Stimulated activated CD8-positive, alpha-beta memory T cell treated with anti-CD3 and anti-CD28 coated beads, Interleukin-2, amount 100 ng/mL, for 1 hour (primary cell): ENCODE measurements around the gene POP7.

Experiments used
- DNase-seq, 2 donors: peaks; one replicate each; pipeline ENCODE4 v3.0.0-alpha.2; 2020; ENCODE audit warnings: low read depth in 2 of 2

POP7 gene

DNA sequence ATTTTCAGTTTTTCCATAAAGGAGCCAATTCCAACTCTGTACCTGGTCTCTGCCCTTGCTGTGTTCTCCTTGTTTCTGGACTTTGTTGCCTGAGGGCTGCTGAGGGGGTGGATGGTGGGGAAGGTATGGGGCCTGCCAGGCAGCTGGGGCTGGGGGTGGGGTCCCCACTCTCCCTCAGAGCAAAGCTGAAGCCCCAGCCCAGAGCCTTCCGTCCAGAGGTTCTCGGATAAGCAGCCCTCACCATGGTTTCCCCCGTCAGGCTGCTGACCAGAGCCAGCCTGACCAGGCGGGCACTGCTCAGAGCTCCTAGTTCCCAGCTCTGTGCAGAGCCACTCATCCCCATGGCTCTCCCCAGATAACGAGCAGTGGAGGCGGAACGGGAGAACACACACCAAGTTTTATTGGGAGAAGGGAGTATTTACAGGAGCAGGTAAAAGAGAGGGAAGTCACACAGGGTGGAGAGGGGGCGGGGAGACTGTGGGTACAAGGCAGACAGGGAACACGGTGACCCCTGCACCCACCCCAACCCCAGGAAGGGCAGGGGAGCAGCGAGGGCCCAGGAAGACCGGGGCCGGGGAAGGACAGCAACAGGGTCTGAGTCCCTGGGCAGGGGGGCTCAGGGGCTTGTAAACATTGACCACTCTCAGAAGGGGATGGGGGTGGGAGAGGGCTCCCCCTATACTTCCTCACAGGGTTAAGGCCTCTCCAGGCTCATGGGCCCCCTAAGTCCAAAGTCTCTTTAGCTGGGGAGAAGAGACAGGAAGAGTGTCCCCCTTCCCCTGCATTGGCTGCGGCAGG is 26.6 kb upstream of the POP7 start:
- no peak for DNase-seq

- DNase-seq, result no peak
Observed at GRCh38 chr7:100679927-100680575, 25.9 kb upstream of the POP7 start.

- DNase-seq, result no peak
Observed at GRCh38 chr7:100680576-100681271, 25.2 kb upstream of the POP7 start.

GRCh38 chr7:100681491-100682227 is 24.3 kb upstream of the POP7 start:
- DNase-seq, result no peak

DNA sequence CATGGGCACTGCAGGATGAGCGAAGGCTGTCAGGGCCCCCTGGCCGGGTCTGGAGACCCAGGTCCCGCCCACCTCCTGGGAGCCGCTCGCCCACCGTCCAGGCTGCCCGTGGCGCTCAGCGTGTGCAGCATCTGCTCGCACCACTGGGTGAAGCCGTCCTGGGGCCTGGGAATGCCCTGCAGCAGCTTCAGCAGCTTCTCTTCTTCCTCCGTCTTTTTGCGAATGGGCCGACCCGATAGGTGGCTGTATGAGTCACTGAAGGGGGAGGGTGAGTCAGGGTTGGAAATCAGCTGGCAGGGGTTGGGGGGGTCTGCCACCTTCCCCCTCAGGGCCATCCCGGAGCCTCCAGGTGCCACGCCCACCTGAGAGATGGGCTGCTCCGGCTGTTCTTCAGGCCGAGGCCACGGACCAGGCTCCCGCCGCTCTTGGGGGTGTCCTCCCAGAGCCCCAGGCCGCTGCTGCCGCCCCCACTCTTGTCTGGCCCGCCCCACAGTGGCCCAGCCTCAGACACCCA is 23.6 kb upstream of the POP7 start:
- no peak for DNase-seq

DNA sequence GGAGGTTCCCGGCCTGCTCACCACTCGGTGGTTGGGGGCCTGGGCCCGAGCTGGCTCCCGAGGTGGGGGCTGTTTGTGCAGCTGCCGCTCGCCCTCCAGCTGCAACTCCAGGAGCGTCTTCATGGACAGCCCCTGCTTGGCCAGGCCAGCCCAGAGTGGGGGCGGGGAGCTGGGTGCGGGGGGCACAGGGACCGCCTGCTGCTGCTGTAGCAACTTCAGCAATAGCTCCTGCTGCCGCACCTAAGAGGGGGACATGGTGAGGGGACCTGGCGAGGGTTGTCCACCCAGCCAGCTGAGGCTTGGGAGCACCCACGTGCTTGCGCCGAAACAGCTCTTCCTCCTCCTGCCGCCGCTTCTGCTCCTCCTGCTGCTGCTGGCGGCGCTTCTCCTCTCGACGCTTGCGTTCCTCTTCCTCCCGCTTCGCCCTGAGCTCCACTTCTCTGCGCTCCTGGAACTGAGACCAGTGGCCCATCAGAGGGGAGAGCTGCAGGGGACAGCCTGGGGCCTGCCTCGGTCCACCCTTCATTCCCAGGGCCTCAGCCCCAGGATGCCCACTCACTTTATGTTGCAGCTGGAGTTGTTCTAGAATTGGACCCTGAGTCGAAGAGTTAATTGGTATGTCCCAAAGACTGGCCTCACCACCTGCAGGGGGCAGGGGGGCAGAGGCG is 22.8 kb upstream of the POP7 start:
- DNase-seq, result no peak

DNA sequence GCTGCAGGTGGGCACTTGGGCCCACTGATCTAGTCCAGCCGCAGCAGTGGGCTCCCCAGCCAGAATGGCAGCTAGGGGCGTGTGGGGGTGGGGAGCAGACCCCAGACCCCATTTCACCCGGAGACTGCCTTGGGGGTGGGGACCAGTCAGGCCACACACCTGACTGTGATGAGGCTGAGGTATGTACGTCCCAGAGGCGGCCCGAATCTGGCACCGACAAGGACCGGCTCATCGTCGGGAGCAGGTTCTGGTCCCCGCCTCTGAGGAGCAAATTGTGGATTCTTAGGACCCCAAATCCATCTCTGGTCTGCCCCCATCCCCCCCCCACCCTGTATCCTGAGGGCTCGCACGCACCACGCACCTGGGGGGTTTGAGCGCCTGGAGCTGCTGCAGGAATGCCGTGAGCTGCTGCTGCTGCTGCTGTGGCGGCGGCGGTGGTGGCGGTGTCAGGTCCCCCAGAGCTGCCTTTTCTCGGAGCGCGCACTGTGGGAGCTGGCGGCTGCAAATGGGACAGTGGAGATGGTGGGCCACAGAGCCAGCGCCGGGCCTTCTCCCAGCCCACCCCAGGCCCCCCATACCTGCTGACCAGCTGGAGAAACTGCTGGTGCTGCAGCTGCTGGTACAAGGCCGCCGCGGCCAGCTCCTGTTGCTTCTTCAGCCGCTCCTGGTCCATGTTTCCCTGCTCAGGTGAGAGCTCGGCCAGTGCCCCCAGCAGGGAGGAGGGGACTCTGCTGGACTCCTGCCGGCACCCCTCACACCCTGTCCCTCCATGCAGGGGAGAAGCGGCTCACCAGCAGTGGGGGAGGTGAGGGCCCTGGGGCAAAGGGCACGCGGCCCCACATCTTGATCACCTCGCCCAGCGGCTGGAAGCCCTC is 22.0 kb upstream of the POP7 start:
- no peak for DNase-seq

DNA sequence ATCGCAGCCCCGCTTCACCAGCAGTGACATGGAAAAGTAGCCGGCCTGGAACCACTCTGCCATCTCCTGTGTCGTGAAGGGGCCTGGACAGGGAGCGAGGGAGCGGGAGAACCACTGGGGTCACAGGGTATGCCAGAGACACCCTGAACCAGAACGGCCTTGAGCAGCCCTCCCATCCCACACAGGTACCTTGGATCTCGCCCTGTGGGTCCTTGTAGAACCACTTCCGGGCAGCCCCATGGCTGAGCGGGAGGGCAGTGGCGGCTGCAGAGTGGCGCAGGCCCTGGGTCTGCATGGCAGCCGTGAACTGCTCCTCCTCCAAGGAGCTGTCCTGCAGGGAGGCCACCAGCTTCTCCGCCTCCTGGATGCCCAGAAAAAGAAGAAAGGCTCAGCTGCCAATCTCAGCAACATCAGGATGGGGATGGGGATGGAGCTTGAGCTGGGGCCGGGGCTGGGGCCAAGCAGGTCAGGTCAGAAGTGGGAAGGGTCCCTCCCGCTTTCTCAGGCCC is 21.3 kb upstream of the POP7 start:
- DNase-seq, result no peak

DNA sequence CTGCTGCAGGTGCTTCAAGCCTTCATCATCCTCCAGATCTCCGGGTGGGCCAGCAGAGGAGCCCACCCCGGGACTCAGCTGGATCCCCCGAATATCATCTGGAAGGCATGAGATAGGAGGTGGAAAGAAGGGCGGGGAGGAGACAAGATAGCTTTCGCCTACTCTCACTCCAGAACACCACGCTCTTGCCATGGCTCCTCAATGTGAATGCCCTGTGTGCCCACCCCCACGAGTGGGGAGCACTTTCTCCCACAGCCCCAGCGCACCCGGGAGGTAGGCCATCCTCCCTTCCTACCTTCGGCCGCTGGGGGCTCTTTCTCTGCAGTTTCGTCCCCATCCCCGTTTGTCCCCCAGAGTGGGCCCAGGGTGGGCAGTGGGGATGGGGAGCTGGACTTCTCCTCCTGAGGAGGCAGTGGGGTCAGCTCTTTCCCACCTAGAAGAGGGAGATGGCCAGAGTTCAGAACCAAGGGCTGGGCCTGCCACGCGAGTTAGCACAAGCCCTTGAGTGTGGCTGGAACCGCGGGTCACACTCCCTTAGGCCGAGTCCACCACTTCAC is 20.8 kb upstream of the POP7 start:
- no peak for DNase-seq

DNA sequence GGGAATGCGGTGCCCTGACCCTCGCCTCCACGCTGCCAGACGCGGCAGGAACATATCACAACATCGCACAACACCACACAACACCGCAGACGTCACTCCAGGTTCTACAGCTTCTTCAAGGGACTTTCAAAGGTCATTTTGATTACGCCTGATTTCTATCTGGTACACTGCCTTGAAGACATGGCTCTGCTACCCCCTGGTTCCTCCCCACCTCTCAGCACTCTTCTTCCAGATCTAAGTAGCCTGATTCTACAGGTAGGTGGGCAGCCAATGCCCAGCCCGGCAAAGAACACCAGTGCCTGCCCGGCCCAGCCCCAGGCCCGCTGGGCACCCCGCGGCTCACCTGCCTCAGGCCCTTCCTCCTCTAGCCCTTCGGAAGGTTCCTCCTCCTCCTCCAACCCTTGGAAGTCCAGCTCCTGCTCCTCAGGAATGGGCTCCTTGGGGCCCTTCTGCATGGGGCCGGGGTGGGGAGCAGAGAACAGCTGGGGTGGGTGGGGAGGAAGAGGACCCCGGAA is 20.2 kb upstream of the POP7 start:
- DNase-seq, result no peak

DNA sequence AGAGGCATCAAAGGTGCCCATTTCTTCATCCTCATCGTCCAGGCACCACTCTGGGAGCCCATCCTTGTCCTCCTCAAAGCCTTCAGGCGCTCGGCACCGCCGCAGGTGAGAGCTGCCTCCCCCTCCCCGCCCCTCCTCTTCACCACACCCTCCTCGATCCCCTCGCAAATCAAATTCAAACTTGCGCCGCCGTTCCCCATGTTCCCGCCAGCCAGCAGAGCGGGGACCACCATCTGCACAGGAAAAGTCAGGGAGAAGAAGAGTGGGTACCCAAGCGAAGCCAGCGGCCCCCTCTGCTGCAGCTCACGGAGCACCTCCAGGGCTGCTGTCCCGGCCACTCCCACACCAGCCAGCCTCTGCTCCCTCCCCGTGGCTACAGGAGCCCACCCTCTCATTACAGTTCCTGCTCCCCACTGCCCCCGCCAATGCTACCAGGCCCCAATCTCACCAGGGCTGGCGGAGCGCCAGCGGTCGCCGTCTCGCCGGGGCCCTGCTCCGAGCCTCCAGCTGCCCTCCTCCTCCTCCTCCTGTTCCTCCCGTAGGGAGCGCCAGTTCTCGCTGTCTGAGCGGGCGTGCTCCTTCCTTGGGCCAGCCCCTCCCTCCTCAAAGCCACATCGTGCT is 19.6 kb upstream of the POP7 start:
- no peak for DNase-seq

- DNase-seq, result no peak
Observed at GRCh38 chr7:100686822-100687211, 19.1 kb upstream of the POP7 start.

DNA sequence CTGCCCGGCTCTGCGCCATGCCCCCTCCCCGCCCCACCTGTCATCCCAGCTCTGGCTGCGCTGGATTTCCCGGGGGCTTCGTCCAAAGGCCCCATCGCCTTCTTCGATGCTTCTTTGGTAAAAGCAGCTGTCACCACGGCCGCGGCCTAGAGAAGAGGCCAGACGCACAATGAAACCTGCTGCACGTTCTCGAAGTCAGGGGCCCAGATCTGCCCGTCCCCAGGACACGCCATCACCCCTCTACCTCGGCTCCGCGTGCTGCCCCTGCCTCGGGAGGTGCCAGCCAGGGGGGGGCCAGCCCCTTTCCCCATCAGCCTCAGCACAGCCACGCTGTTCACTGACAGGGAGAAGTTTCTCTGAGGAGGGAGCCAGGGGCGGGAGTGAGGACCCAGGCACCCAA is 18.7 kb upstream of the POP7 start:
- no peak for DNase-seq

DNA sequence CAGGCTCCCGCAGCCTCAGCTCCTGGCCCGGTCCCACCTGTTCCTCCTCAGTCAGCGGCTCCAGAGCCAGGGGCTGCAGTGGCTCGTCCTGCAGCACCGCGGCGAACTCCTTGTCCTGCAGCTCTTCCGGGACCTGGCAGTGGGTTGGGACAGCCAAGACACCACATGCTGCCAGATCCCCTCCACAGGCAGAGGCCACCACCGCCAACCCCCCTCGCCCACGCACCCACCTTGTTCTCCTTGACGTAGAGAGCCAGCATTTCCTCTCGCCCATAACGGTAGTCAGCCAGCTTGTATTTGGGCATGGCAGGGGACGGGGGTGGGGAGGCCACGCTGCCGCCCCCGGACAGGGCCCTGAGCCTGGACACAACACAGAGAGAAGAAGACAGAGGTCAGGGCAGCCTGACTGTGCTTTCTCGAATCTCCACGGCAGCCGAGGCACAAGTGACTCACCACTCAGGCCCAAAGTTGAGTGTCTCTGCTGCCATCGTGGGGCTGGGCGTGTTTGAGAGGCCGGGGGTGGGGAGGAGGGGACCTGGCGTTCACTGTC is 18.1 kb upstream of the POP7 start:
- DNase-seq, result no peak

GRCh38 chr7:100688326-100688860 is 17.5 kb upstream of the POP7 start:
- no peak for DNase-seq

DNA sequence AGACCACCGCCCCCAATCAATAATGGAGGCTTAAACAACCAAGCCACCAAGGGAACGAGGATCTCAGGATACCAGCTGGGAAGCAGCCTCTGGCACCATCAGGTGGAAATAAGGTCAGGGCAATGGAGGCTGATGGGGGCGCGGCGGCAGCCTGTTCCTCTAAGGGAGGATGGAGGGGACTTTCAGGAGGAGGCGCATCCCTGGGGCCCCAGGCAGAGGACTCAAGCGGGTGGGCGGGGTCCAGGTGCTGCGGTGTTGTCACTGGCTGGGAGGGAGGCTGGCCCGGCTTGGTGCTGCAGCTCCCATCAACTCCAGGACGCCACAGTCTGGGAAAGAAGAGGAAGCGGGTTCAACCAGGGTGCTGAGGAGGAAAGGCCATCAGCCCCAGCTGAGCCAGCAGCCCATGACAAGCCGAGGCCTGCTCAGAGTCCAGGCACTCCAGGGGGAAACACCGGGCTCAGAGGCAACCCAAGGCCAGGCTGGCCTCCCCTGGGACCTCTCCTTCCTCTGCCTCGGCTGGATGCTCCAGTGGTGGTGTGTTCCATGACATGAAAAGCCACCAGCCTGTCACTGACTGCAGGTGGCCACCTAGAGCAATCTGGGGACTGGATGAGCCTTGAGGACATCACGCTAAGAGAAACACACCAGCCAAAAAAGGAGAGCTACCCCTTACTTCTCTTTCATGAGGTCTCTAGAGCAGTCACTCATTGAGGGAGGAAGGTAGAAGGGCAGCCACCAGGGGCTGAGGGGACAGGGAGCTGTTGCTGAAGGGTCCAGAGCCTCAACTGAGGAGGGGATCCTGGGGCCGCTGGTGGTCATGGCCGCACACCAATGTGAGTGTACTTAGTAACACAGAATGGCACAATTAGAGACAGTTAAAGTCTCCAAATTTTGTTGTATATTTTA is 16.4 kb upstream of the POP7 start:
- no peak for DNase-seq
